Measurements from ENCODE around the gene GNG13.

- TF ChIP-seq ELK1 (IDR thresholded peaks at IDR 0.05; ENCODE audit: low read depth, low read length) (no peak), USF2 (IDR thresholded peaks at IDR 0.05) (no peak)
These were observed 37.0 kb downstream of the GNG13 start for GRCh38 chr16:763369-764183.
